ENCODE results near the gene CRYAB.

CRYAB gene, protein sequence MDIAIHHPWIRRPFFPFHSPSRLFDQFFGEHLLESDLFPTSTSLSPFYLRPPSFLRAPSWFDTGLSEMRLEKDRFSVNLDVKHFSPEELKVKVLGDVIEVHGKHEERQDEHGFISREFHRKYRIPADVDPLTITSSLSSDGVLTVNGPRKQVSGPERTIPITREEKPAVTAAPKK

DNA sequence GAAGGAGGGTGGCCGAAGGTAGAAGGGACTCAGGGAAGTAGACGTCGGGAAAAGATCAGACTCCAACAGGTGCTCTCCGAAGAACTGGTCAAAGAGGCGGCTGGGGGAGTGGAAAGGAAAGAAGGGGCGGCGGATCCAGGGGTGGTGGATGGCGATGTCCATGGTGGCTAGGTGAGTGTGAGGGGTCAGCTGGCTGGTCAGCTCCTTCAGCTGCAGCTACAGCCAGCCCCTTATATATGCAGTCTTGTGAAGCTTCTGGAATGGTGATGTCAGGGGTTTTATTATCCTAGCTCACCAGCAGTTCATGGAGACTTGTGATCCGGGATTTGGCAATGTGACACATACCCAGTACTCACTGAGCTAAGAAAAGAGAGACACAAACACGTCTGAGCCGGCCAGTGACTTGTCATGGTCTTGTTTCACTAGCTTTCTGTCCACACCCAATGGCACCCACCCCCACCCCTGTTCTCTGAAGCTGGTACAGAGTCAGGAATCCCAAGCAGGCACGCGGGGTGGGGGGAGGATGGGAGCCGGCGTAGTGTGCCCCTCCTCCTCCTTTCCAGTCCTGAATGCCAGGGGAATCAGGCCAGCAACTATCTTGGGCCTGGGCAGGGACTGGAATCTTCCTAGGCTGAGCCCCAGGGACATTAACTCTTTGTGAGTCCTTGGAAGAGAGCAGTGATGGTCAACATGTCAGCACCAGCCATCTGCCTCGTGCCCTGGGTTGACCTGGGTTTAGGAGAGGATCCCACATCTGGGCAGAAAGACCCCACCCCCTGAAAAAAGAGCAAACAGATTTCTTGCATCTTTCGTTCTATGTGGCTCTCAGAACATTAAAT, at the start of gene CRYAB:
CRYAB (minus strand) TSS at position 208 of the 839 bp plus-strand sequence; CDS start at position 162, 46 bp downstream.
- DNase-seq, result no peak

DNA sequence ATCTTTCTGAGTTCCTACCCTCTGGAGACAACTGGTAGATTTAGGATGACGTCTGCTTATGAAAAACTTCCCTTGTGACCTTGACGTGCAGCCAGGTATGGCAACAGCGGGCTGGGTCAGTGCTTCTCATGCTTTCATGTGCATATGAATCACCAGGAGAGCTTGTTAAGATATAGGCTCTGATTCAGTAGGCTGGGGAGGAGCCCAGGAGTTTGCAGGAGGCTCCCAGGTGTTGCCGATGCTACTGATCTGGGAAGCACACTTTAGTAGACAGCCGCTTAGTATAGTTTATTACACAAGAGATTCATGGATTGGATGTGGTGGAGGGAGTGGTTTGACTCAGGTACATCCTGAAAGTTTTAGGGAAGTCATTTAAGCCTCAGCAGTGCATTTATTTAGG, 49.3 kb upstream of the CRYAB start:
- no peak for DNase-seq

GRCh38 chr11:111957663-111958444, 46.3 kb upstream of the CRYAB start:
- DNase-seq, result no peak

- DNase-seq, result no peak
Observed at GRCh38 chr11:111954154-111954553, 42.6 kb upstream of the CRYAB start.

DNA sequence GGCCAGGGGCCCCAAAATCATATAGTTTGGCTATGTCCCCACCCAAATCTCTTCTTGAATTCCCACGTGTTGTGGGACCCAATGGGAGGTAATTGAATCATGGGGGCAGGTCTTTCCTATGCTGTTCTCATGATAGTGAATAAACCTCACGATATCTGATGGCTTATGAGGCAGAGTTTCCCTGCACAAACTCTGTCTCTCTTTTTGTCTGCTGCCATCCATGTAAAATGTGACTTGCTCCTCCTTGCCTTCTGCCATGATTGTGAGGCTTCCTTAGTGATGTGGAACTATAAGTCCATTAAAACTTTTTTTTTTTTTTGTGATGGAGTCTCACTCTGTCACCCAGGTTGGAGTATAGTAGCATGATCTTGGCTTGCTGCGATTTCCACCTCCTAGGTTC, 40.0 kb upstream of the CRYAB start:
- no peak for DNase-seq

DNA sequence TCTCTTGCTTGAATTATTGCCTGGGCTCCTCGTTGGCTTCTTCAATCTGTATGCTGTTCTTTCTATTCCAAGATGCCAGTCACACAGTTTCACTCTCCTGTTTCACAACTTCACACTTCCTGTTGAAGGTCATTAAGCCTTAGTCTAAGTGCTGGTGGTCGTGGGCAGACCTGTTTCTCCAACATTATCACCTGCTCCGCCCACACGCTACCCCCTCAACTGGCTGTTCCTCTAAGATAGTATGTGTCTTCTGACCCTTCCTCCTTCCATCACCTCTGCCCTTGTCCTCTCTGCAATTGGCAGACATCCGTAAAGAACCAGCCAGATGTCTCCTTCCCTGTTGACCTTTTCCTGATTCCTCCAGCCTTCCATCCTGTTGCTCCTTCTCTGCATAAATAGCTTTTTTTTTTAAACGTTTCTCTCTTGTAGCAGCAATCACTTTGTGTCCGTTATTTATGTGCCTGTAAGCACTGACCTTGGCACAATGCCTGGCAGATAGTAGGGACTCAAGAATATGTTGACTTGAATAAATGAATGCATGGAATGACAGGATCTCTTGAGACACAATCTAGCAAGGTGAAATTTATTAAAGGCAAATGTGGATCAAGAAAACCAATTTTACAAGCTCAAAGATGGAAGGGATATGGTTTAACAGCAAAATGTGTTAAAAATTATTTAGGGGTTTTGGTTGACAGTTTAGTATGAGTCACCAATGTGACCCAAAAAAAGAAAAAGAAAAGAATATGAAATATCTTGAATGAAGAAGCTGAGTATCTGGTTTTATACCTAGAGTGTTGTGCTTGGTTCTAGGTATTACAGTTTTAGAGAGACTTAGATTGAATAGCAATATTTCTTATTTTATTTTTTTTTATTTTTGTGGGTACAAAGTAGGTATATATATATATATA, 38.2 kb upstream of the CRYAB start:
- DNase-seq, result no peak

- DNase-seq, result no peak
Observed at GRCh38 chr11:111947143-111947542, 35.6 kb upstream of the CRYAB start.

DNA sequence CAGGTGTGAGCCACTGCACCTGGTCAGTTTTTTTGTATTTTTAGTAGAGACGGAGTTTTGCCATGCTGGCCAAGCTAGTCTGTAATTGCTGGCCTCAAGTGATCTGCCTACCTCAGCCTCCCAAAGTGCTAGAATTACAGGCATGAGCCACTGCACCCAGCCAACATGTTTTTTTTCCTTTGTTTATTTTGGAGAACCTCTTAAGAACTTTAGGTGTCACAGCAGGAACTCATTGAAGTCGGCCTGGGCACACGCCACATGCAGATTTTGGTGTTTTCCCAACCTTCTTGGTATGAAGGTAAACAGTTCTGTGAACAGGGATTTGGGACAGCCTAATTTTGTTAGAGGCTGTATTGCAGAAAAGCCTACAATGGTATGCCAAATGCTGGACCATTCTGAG, 34.9 kb upstream of the CRYAB start:
- no peak for DNase-seq

GRCh38 chr11:111945198-111945597, 33.6 kb upstream of the CRYAB start:
- DNase-seq, result no peak

DNA sequence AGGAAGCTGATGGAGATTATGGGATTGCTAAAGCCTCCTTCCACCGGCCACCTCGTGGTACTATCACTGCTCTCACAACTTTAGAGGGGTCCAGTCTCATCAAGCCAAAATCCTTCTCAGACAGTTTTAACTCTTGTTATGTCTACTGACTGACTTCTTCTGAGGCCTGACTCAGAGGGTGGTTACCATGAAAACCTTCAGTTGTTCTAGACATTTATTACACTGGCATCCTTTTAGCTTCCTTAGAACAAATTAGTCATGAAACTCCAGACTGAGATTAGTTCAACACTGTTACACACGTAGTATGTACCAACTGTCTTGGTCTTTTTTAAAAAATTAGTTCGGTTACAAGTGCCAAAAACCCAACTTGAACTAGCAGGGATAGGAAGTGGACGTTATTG, 33.1 kb upstream of the CRYAB start:
- no peak for DNase-seq

- no peak for DNase-seq
Observed at GRCh38 chr11:111944139-111944538, 32.6 kb upstream of the CRYAB start.

- DNase-seq, result no peak
Observed at GRCh38 chr11:111942829-111943228, 31.3 kb upstream of the CRYAB start.

GRCh38 chr11:111941963-111942362, 30.4 kb upstream of the CRYAB start:
- DNase-seq, result no peak

DNA sequence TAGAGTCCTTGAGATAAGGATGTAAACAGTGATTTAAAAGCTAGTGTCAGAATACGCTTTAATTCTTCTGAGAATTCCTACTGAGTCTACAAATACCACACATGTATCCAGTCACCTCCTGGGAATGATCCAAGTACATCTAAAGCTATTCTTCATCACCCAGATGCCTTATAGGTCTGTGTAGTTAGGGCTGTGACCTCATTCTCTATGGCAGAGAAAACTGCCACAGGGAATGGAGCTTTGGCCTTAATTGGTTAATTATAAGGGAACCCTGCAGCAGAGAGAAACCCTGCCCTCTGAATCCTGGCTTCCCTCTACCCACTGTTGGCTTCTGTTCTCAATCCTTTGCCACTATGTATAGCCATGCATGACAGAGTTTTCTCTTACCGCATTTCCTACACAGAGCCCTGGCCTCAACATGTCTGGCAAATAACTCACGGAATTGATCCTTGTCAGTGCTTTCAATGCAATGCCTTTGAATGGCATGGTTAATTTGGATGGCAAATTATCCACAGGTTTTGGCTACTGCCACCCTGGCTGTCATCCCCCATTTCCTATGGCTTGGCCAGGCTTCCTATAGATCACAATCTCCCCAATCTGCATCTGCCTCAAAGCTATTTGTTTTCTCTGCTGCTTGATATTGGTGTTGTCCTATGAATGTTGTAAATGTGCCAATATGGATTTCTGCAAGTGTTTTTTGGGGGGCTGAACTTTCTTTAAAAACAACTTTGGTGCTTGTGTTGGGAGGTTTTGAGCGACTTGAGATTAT, 28.4 kb upstream of the CRYAB start:
- DNase-seq, result no peak

DNA sequence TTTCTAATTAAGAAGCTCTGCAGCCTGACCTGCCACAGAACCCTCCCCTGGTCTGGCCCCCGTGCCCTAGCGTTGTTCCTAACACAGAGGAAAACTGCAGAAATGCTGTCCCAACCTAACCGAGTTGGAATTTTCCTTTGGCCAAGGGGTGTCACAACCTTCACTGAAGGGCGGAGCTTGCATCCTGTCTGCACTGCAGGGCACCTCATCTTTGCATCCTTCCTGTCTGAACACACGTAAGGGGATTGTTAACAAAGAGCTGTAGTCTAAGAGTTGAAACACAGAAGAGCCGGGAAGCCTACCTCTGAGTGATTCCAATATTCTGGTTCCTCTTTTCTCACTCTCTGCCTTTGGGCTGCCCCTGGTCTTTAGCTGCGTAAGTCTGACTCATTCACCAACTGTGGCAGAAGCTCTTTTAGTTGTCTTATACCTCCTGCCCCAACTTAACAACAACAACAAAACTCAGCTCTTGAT, 27.2 kb upstream of the CRYAB start:
- DNase-seq, result no peak

DNA sequence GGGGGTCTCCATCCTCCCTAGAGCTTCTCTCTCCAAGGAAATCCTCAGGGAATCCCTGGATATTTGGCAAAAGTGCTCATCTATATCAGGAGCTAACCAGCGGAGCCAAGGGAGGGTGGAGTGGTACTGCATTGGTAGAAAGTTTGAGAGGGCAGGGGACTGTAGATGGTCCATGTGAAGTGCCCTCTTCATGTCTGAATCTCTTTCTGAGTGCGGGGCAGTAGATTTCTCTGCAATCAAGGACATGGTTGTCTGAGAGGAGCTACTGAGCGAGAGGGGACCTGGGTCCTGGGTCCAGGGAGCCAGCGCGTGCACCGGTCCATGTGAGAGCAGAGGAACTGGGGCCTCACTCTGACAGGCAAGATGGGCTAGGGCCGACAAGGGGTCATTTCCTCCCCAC, 26.3 kb upstream of the CRYAB start:
- DNase-seq, result no peak

GRCh38 chr11:111937461-111937769, 25.8 kb upstream of the CRYAB start:
- DNase-seq, result no peak

- no peak for DNase-seq
Observed at GRCh38 chr11:111936040-111936540, 24.5 kb upstream of the CRYAB start.

GRCh38 chr11:111935317-111936039, 23.9 kb upstream of the CRYAB start:
- no peak for DNase-seq

GRCh38 chr11:111934306-111934705, 22.7 kb upstream of the CRYAB start:
- no peak for DNase-seq

DNA sequence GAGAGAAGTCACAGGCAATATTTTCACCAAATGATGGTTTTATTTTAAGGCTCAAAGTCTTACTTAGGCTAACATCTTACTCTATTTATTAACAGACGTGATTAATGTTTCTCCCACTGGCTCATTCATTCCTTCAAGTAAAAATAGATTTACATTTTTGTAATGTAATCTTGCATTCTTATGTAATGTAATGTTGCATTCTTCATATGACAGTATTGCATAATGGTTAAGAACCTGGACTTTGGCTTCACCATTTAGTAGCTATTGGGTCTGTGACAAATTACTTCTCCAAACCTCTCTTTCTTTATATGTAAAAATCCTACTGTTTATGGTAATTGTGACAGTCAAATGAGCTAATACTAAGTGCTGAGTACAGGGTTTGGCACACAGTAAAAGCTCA, 22.3 kb upstream of the CRYAB start:
- no peak for DNase-seq

Measured in SW 1271 (cell line).